ACC112 (cell line): Measurements from ENCODE around the gene CFAP141.
"Not testable (repeated sequence)": the region's sequence is repeated elsewhere in the genome, so short reads cannot be mapped to it uniquely, and the experiment has no call there.

Experiments used
- H2AFZ ChIP-seq: fragments of 200-600 bp; sonication (generic); one replicate; pipeline ENCODE4 v1.6.0; 2017; ENCODE audit warnings: antibody characterized with exemption, low read length; ENCODE audit not compliant: unreplicated experiment
- H3K27ac ChIP-seq: fragments of 200-600 bp; sonication (generic); 2 replicates; pipeline ENCODE4 v1.5.1; 2014; ENCODE audit warnings: low read depth, mild to moderate bottlenecking, antibody characterized with exemption, low read length, moderate library complexity
- H3K27me3 ChIP-seq: fragments of 200-600 bp; sonication (generic); 2 replicates; pipeline ENCODE4 v1.6.1; 2014; ENCODE audit warnings: mild to moderate bottlenecking, antibody characterized with exemption, low read length, moderate library complexity, mixed read lengths; ENCODE audit not compliant: insufficient read depth
- H3K36me3 ChIP-seq: fragments of 200-600 bp; sonication (generic); 2 replicates; pipeline ENCODE4 v1.6.1; 2016; ENCODE audit warnings: mild to moderate bottlenecking, antibody characterized with exemption, low read length, moderate library complexity, mixed read lengths; ENCODE audit not compliant: insufficient read depth
- H3K4me1 ChIP-seq: fragments of 200-600 bp; sonication (generic); one replicate; pipeline ENCODE4 v1.6.1; 2016; ENCODE audit warnings: low read length, mixed read lengths; ENCODE audit not compliant: insufficient read depth, unreplicated experiment, control insufficient read depth
- H3K4me3 ChIP-seq: fragments of 200-600 bp; sonication (generic); 2 replicates; pipeline ENCODE4 v1.5.1; 2014; ENCODE audit warnings: mild to moderate bottlenecking, low read depth, low read length
- H3K79me2 ChIP-seq: fragments of 200-600 bp; sonication (generic); one replicate; pipeline ENCODE4 v1.6.0; 2016; ENCODE audit warnings: low read length; ENCODE audit not compliant: control insufficient read depth, unreplicated experiment, insufficient read depth

CFAP141 gene

GRCh38 chr1:154208677-154209388 is 2.7 kb upstream of the CFAP141 start:
- peaks cover 8% of the 10 kb centered on the region for H3K79me2 ChIP-seq
- H3K4me3 ChIP-seq, result no peak overlapping the region
- H2AFZ ChIP-seq, result no peak overlapping the region
- H3K27ac ChIP-seq, result no peak overlapping the region
- peaks cover 35% of the 10 kb centered on the region for H3K36me3 ChIP-seq
- peaks cover 8% of the 10 kb centered on the region for H3K4me1 ChIP-seq
- H3K27me3 ChIP-seq, result no peaks in the 10 kb centered on the region

GRCh38 chr1:154207262-154207661 is 1.1 kb upstream of the CFAP141 start:
- peaks cover 28% of the 10 kb centered on the region for H3K36me3 ChIP-seq
- peak overlapping the region; percentile 54; the same call in 1 of the 2 replicates for H3K27ac ChIP-seq
- H2AFZ ChIP-seq, result no peak overlapping the region
- H3K27me3 ChIP-seq, result no peaks in the 10 kb centered on the region
- no peak overlapping the region for H3K4me3 ChIP-seq
- no peaks in the 10 kb centered on the region for H3K79me2 ChIP-seq
- no peaks in the 10 kb centered on the region for H3K4me1 ChIP-seq

GRCh38 chr1:154205778-154206177 is 355 bp downstream of the CFAP141 start:
- not testable (repeated sequence) for H3K4me1 ChIP-seq, H2AFZ ChIP-seq, H3K4me3 ChIP-seq, H3K27me3 ChIP-seq, H3K79me2 ChIP-seq
- H3K27ac ChIP-seq, result peak overlapping the region; percentile 64
- peaks cover 19% of the 10 kb centered on the region; the same call in 1 of the 2 replicates for H3K36me3 ChIP-seq

GRCh38 chr1:154199563-154199879 is 6.6 kb downstream of the CFAP141 start:
- Histone ChIP-seq H3K79me2 (no peaks in the 10 kb centered on the region), H2AFZ (peak overlapping the region; percentile 89), H3K36me3 (no peaks in the 10 kb centered on the region), H3K27ac (no peak overlapping the region), H3K4me3 (peak overlapping the region; percentile 56; the same call in 1 of the 2 replicates), H3K27me3 (no peaks in the 10 kb centered on the region), H3K4me1 (peaks cover 11% of the 10 kb centered on the region)

- peak overlapping the region; percentile 21; the same call in 1 of the 2 replicates for H3K27ac ChIP-seq
- H3K27me3 ChIP-seq, result peaks cover 4% of the 10 kb centered on the region; the same call in 1 of the 2 replicates
- peak overlapping the region; percentile 56 for H3K4me3 ChIP-seq
- no peaks in the 10 kb centered on the region for H3K36me3 ChIP-seq
- peak overlapping the region; percentile 89 for H2AFZ ChIP-seq
- H3K4me1 ChIP-seq, result peaks cover 11% of the 10 kb centered on the region
- no peaks in the 10 kb centered on the region for H3K79me2 ChIP-seq
Observed at GRCh38 chr1:154198756-154199562, 7.2 kb downstream of the CFAP141 start.

- Histone ChIP-seq H3K36me3 (no peaks in the 10 kb centered on the region), H2AFZ (no peak overlapping the region), H3K27me3 (peaks cover 15% of the 10 kb centered on the region; the same call in 1 of the 2 replicates), H3K4me1 (peaks cover 23% of the 10 kb centered on the region), H3K4me3 (no peak overlapping the region), H3K79me2 (no peaks in the 10 kb centered on the region), H3K27ac (no peak overlapping the region)
Observed at GRCh38 chr1:154193821-154194220, 12.3 kb downstream of the CFAP141 start.

- H3K36me3 ChIP-seq, result no peaks in the 10 kb centered on the region
- no peak overlapping the region for H3K27ac ChIP-seq
- H3K27me3 ChIP-seq, result peaks cover 15% of the 10 kb centered on the region; the same call in 1 of the 2 replicates
- H2AFZ ChIP-seq, result no peak overlapping the region
- no peaks in the 10 kb centered on the region for H3K79me2 ChIP-seq
- H3K4me1 ChIP-seq, result peaks cover 23% of the 10 kb centered on the region
- no peak overlapping the region for H3K4me3 ChIP-seq
Observed at GRCh38 chr1:154192476-154192875, 13.7 kb downstream of the CFAP141 start.

- Histone ChIP-seq H3K4me1 (peaks cover 22% of the 10 kb centered on the region), H3K4me3 (no peak within 1 kb of the TSS), H3K79me2 (no peaks in the 10 kb centered on the region), H3K27me3 (peaks cover 15% of the 10 kb centered on the region; the same call in 1 of the 2 replicates), H2AFZ (no peak within 1 kb of the TSS), H3K36me3 (no peaks in the 10 kb centered on the region), H3K27ac (peak within 1 kb of the TSS; percentile 44)
Observed at GRCh38 chr1:154191990-154192461, 14.1 kb downstream of the CFAP141 start, which contains the start of gene TPM3. TPM3 (minus strand) TSS chr1:154192100; CDS start chr1:154192018, 82 bp downstream.

GRCh38 chr1:154190550-154190949 is 15.6 kb downstream of the CFAP141 start:
- H3K27ac ChIP-seq, result peak overlapping the region; percentile 45

GRCh38 chr1:154186852-154187501 is 19.2 kb downstream of the CFAP141 start:
- Histone ChIP-seq H3K79me2 (peaks cover 10% of the 10 kb centered on the region), H2AFZ (no peak overlapping the region), H3K4me1 (peaks cover 17% of the 10 kb centered on the region), H3K4me3 (no peak overlapping the region), H3K27me3 (no peaks in the 10 kb centered on the region), H3K27ac (no peak overlapping the region), H3K36me3 (no peaks in the 10 kb centered on the region)

More at GRCh38 chr1:154190550-154190949, 15.6 kb downstream of the CFAP141 start:
- H2AFZ ChIP-seq, result no peak overlapping the region
- no peaks in the 10 kb centered on the region for H3K79me2 ChIP-seq
- H3K4me3 ChIP-seq, result no peak overlapping the region
- peaks cover 15% of the 10 kb centered on the region; the same call in 1 of the 2 replicates for H3K27me3 ChIP-seq
- H3K36me3 ChIP-seq, result no peaks in the 10 kb centered on the region
- peaks cover 20% of the 10 kb centered on the region for H3K4me1 ChIP-seq
